Type B pancreatic cell (in vitro differentiated cells): ENCODE data around the gene NELFE. TPM values are rescaled to one million over a fixed set of nuclear protein-coding genes. Genes with fewer than 3 reads are reported as not detected.
A peak's percentile ranks its signal among the peaks of the same experiment; 100 is the strongest.
"Not testable (repeated sequence)": the region's sequence is repeated elsewhere in the genome, so short reads cannot be mapped to it uniquely, and the experiment has no call there.

Experiments
- DNase-seq: peaks from one replicate; pipeline ENCODE4 v3.0.0; 2021; ENCODE audit warnings: mixed read lengths; ENCODE audit not compliant: unreplicated experiment; ENCODE audit errors: extremely low spot score
- H3K27ac Mint-ChIP-seq: 2 replicates; pipeline ENCODE4 v1.8.0; 2021; ENCODE audit warnings: mild to moderate bottlenecking, mixed read lengths
- H3K27me3 Mint-ChIP-seq: 2 replicates; pipeline ENCODE4 v1.8.0; 2021; ENCODE audit warnings: mixed read lengths
- H3K36me3 Mint-ChIP-seq: 2 replicates; pipeline ENCODE4 v1.8.0; 2021; ENCODE audit warnings: mixed read lengths
- H3K4me1 Mint-ChIP-seq: one replicate; pipeline ENCODE4 v1.8.0; 2021; ENCODE audit warnings: mixed read lengths; ENCODE audit not compliant: unreplicated experiment
- H3K4me3 Mint-ChIP-seq: 2 replicates; pipeline ENCODE4 v1.8.0; 2021; ENCODE audit warnings: mild to moderate bottlenecking, mixed read lengths
- H3K9me3 Mint-ChIP-seq: 2 replicates; pipeline ENCODE4 v1.8.0; 2021; ENCODE audit warnings: mixed read lengths
- CTCF ChIP-seq: fragments of 200-600 bp; sonication (generic); conservative IDR thresholded peaks from 2 replicates; pipeline ENCODE4 v1.5.0; 2021; ENCODE audit warnings: antibody characterized with exemption, mild to moderate bottlenecking
- long read RNA-seq: library from polyadenylated mRNA; unstranded; transcript quantifications from one replicate; pipeline ENCODE4 v2.0.0, GENCODE V29; 2020
- total RNA-seq: library from RNA; stranded (reverse); gene quantifications from 2 replicates; pipeline ENCODE4 v1.2.1, GENCODE V29; 2021; ENCODE audit warnings: low replicate concordance

Gene NELFE
- 63.9 and 73.0 TPM in 2 replicates for total RNA-seq
- long read RNA-seq, transcript NELFE-202 (11 exons, 1,584 nt) = major isoform, 145 of 199 reads
- long read RNA-seq, partial matches to known transcripts = 15 of 199 reads
- long read RNA-seq, other reads (novel, unspliced or antisense) = 35 of 199 reads

- H3K9me3 Mint-ChIP-seq = no peaks in the 10 kb centered on the region
- peak within 1 kb of the TSS; percentile 94 for H3K27ac Mint-ChIP-seq
- DNase-seq = peak; percentile 98
- H3K4me1 Mint-ChIP-seq = peaks cover 22% of the 10 kb centered on the region
- H3K36me3 Mint-ChIP-seq = peaks cover 14% of the 10 kb centered on the region
- TF ChIP-seq CTCF = no peak
- no peaks in the 10 kb centered on the region for H3K27me3 Mint-ChIP-seq
- peak within 1 kb of the TSS; percentile 97 for H3K4me3 Mint-ChIP-seq
Observed at GRCh38 chr6:31958741-31959739, at the start of gene NELFE, which contains the start of gene SKIC2. Gene NELFE (minus strand): TSS chr6:31958971. CDS start chr6:31958446, 525 bp downstream. Gene SKIC2 (plus strand): TSS chr6:31959175. CDS start chr6:31959193, 18 bp downstream.

- H3K36me3 Mint-ChIP-seq, H3K27me3 Mint-ChIP-seq, H3K9me3 Mint-ChIP-seq: not testable (repeated sequence)
Observed at GRCh38 chr6:32008037-32008436, 49.3 kb upstream of the NELFE start.

GRCh38 chr6:32007086-32007485 is 48.3 kb upstream of the NELFE start:
- not testable (repeated sequence) for H3K27ac Mint-ChIP-seq, H3K4me3 Mint-ChIP-seq, DNase-seq, H3K36me3 Mint-ChIP-seq, H3K9me3 Mint-ChIP-seq, H3K4me1 Mint-ChIP-seq, H3K27me3 Mint-ChIP-seq

More at GRCh38 chr6:32008037-32008436, 49.3 kb upstream of the NELFE start:
- H3K27ac Mint-ChIP-seq, DNase-seq, H3K4me3 Mint-ChIP-seq, H3K4me1 Mint-ChIP-seq: not testable (repeated sequence)

- not testable (repeated sequence) for H3K4me1 Mint-ChIP-seq, DNase-seq, H3K9me3 Mint-ChIP-seq, H3K27me3 Mint-ChIP-seq, H3K4me3 Mint-ChIP-seq, H3K27ac Mint-ChIP-seq, H3K36me3 Mint-ChIP-seq
Observed at GRCh38 chr6:32005991-32006529, 47.3 kb upstream of the NELFE start.

GRCh38 chr6:32005538-32005880 is 46.7 kb upstream of the NELFE start:
- H3K4me1 Mint-ChIP-seq, H3K27ac Mint-ChIP-seq: not testable (repeated sequence)

GRCh38 chr6:32004864-32005537 is 46.2 kb upstream of the NELFE start:
- not testable (repeated sequence) for DNase-seq, H3K27ac Mint-ChIP-seq, H3K27me3 Mint-ChIP-seq, H3K4me3 Mint-ChIP-seq, H3K4me1 Mint-ChIP-seq, H3K36me3 Mint-ChIP-seq, H3K9me3 Mint-ChIP-seq

More at GRCh38 chr6:32005538-32005880, 46.7 kb upstream of the NELFE start:
- H3K4me3 Mint-ChIP-seq, H3K9me3 Mint-ChIP-seq, H3K27me3 Mint-ChIP-seq, DNase-seq, H3K36me3 Mint-ChIP-seq: not testable (repeated sequence)

- not testable (repeated sequence) for H3K27ac Mint-ChIP-seq, H3K27me3 Mint-ChIP-seq, H3K36me3 Mint-ChIP-seq, H3K9me3 Mint-ChIP-seq, H3K4me1 Mint-ChIP-seq, DNase-seq, H3K4me3 Mint-ChIP-seq
Observed at GRCh38 chr6:32004393-32004792, 45.6 kb upstream of the NELFE start.

GRCh38 chr6:32003301-32003700 is 44.5 kb upstream of the NELFE start:
- H3K9me3 Mint-ChIP-seq, H3K4me3 Mint-ChIP-seq, H3K27ac Mint-ChIP-seq, H3K4me1 Mint-ChIP-seq, H3K27me3 Mint-ChIP-seq, H3K36me3 Mint-ChIP-seq, DNase-seq: not testable (repeated sequence)

- not testable (repeated sequence) for H3K36me3 Mint-ChIP-seq, H3K4me3 Mint-ChIP-seq, H3K9me3 Mint-ChIP-seq, DNase-seq, H3K4me1 Mint-ChIP-seq, H3K27me3 Mint-ChIP-seq, H3K27ac Mint-ChIP-seq
Observed at GRCh38 chr6:32002546-32003268, 43.9 kb upstream of the NELFE start.

- not testable (repeated sequence) for H3K9me3 Mint-ChIP-seq
Observed at GRCh38 chr6:31996385-31996784, 37.6 kb upstream of the NELFE start.

GRCh38 chr6:31994421-31994820 is 35.6 kb upstream of the NELFE start:
- H3K4me1 Mint-ChIP-seq, H3K4me3 Mint-ChIP-seq, H3K27me3 Mint-ChIP-seq, H3K9me3 Mint-ChIP-seq, H3K36me3 Mint-ChIP-seq, H3K27ac Mint-ChIP-seq, DNase-seq: not testable (repeated sequence)

More at GRCh38 chr6:31996385-31996784, 37.6 kb upstream of the NELFE start:
- H3K27me3 Mint-ChIP-seq, H3K27ac Mint-ChIP-seq, H3K4me1 Mint-ChIP-seq, H3K4me3 Mint-ChIP-seq, DNase-seq, H3K36me3 Mint-ChIP-seq: not testable (repeated sequence)

GRCh38 chr6:31989363-31989762 is 30.6 kb upstream of the NELFE start:
- not testable (repeated sequence) for H3K27ac Mint-ChIP-seq, H3K4me1 Mint-ChIP-seq, H3K27me3 Mint-ChIP-seq, H3K36me3 Mint-ChIP-seq, DNase-seq, H3K9me3 Mint-ChIP-seq, H3K4me3 Mint-ChIP-seq
